ENCODE data around the gene NTNG1.

The NTNG1 gene

GRCh38 chr1:107272321-107272720 lies 131.5 kb downstream of the NTNG1 start:
- Histone ChIP-seq H3K27ac (ENCODE audit: low read depth, low read length) (no peak overlapping the region), H3K9ac (ENCODE audit: low read length in 5 of 5) (no peak overlapping the region), H3K4me1 (ENCODE audit: control insufficient read depth in 5 of 5, insufficient read depth in 5 of 5, low read length in 5 of 5) (no peaks in the 10 kb centered on the region), H3K27me3 (ENCODE audit: control insufficient read depth in 5 of 5, insufficient read depth in 4 of 5, low read length in 5 of 5) (no peaks in the 10 kb centered on the region), H3K4me3 (ENCODE audit: low read depth in 1 of 5, low read length in 5 of 5) (no peak overlapping the region), H3K9me3 (ENCODE audit: control insufficient read depth in 5 of 5, low read length in 5 of 5) (no peaks in the 10 kb centered on the region), H3K36me3 (ENCODE audit: control insufficient read depth in 5 of 5, insufficient read depth in 5 of 5, low read length in 5 of 5) (no peaks in the 10 kb centered on the region)

GRCh38 chr1:107273515-107273914 lies 132.7 kb downstream of the NTNG1 start:
- Histone ChIP-seq H3K36me3 (ENCODE audit: control insufficient read depth in 5 of 5, insufficient read depth in 5 of 5, low read length in 5 of 5) (no peaks in the 10 kb centered on the region), H3K4me3 (ENCODE audit: low read depth in 1 of 5, low read length in 5 of 5) (no peak overlapping the region), H3K9ac (ENCODE audit: low read length in 5 of 5) (no peak overlapping the region), H3K4me1 (ENCODE audit: control insufficient read depth in 5 of 5, insufficient read depth in 5 of 5, low read length in 5 of 5) (no peaks in the 10 kb centered on the region), H3K27ac (ENCODE audit: low read depth, low read length) (no peak overlapping the region), H3K9me3 (ENCODE audit: control insufficient read depth in 5 of 5, low read length in 5 of 5) (no peaks in the 10 kb centered on the region), H3K27me3 (ENCODE audit: control insufficient read depth in 5 of 5, insufficient read depth in 4 of 5, low read length in 5 of 5) (no peaks in the 10 kb centered on the region)

- Histone ChIP-seq H3K36me3 (ENCODE audit: control insufficient read depth in 5 of 5, insufficient read depth in 5 of 5, low read length in 5 of 5) (no peaks in the 10 kb centered on the region), H3K9me3 (ENCODE audit: control insufficient read depth in 5 of 5, low read length in 5 of 5) (no peaks in the 10 kb centered on the region), H3K27me3 (ENCODE audit: control insufficient read depth in 5 of 5, insufficient read depth in 4 of 5, low read length in 5 of 5) (no peaks in the 10 kb centered on the region), H3K27ac (ENCODE audit: low read depth, low read length) (no peak overlapping the region), H3K4me3 (ENCODE audit: low read depth in 1 of 5, low read length in 5 of 5) (no peak overlapping the region), H3K4me1 (ENCODE audit: control insufficient read depth in 5 of 5, insufficient read depth in 5 of 5, low read length in 5 of 5) (no peaks in the 10 kb centered on the region), H3K9ac (ENCODE audit: low read length in 5 of 5) (no peak overlapping the region)
These were observed 133.4 kb downstream of the NTNG1 start for GRCh38 chr1:107274227-107274626.

GRCh38 chr1:107276247-107276646 lies 135.4 kb downstream of the NTNG1 start:
- Histone ChIP-seq H3K27me3 (ENCODE audit: control insufficient read depth in 5 of 5, insufficient read depth in 4 of 5, low read length in 5 of 5) (no peaks in the 10 kb centered on the region), H3K9me3 (ENCODE audit: control insufficient read depth in 5 of 5, low read length in 5 of 5) (no peaks in the 10 kb centered on the region), H3K4me3 (ENCODE audit: low read depth in 1 of 5, low read length in 5 of 5) (no peak overlapping the region), H3K9ac (ENCODE audit: low read length in 5 of 5) (no peak overlapping the region), H3K4me1 (ENCODE audit: control insufficient read depth in 5 of 5, insufficient read depth in 5 of 5, low read length in 5 of 5) (no peaks in the 10 kb centered on the region), H3K27ac (ENCODE audit: low read depth, low read length) (no peak overlapping the region), H3K36me3 (ENCODE audit: control insufficient read depth in 5 of 5, insufficient read depth in 5 of 5, low read length in 5 of 5) (no peaks in the 10 kb centered on the region)

GRCh38 chr1:107277022-107277421 lies 136.2 kb downstream of the NTNG1 start:
- Histone ChIP-seq H3K27ac (ENCODE audit: low read depth, low read length) (no peak overlapping the region), H3K9ac (ENCODE audit: low read length in 5 of 5) (no peak overlapping the region), H3K27me3 (ENCODE audit: control insufficient read depth in 5 of 5, insufficient read depth in 4 of 5, low read length in 5 of 5) (no peaks in the 10 kb centered on the region), H3K36me3 (ENCODE audit: control insufficient read depth in 5 of 5, insufficient read depth in 5 of 5, low read length in 5 of 5) (no peaks in the 10 kb centered on the region), H3K9me3 (ENCODE audit: control insufficient read depth in 5 of 5, low read length in 5 of 5) (no peaks in the 10 kb centered on the region), H3K4me3 (ENCODE audit: low read depth in 1 of 5, low read length in 5 of 5) (no peak overlapping the region), H3K4me1 (ENCODE audit: control insufficient read depth in 5 of 5, insufficient read depth in 5 of 5, low read length in 5 of 5) (no peaks in the 10 kb centered on the region)

- no peaks in the 10 kb centered on the region for H3K9me3 ChIP-seq (ENCODE audit: control insufficient read depth in 5 of 5, low read length in 5 of 5)
- H3K36me3 ChIP-seq (ENCODE audit: control insufficient read depth in 5 of 5, insufficient read depth in 5 of 5, low read length in 5 of 5) = no peaks in the 10 kb centered on the region
- H3K27me3 ChIP-seq (ENCODE audit: control insufficient read depth in 5 of 5, insufficient read depth in 4 of 5, low read length in 5 of 5) = no peaks in the 10 kb centered on the region
- H3K27ac ChIP-seq (ENCODE audit: low read depth, low read length) = no peak overlapping the region
- no peak overlapping the region for H3K4me3 ChIP-seq (ENCODE audit: low read depth in 1 of 5, low read length in 5 of 5)
- H3K9ac ChIP-seq (ENCODE audit: low read length in 5 of 5) = no peak overlapping the region
- H3K4me1 ChIP-seq (ENCODE audit: control insufficient read depth in 5 of 5, insufficient read depth in 5 of 5, low read length in 5 of 5) = no peaks in the 10 kb centered on the region
These were observed 145.3 kb downstream of the NTNG1 start for GRCh38 chr1:107286125-107286524.

GRCh38 chr1:107291987-107292386 lies 151.1 kb downstream of the NTNG1 start:
- no peaks in the 10 kb centered on the region for H3K36me3 ChIP-seq (ENCODE audit: control insufficient read depth in 5 of 5, insufficient read depth in 5 of 5, low read length in 5 of 5)
- no peak overlapping the region for H3K27ac ChIP-seq (ENCODE audit: low read depth, low read length)
- H3K4me3 ChIP-seq (ENCODE audit: low read depth in 1 of 5, low read length in 5 of 5) = no peak overlapping the region
- no peak overlapping the region for H3K9ac ChIP-seq (ENCODE audit: low read length in 5 of 5)
- H3K9me3 ChIP-seq (ENCODE audit: control insufficient read depth in 5 of 5, low read length in 5 of 5) = no peaks in the 10 kb centered on the region
- H3K4me1 ChIP-seq (ENCODE audit: control insufficient read depth in 5 of 5, insufficient read depth in 5 of 5, low read length in 5 of 5) = no peaks in the 10 kb centered on the region
- no peaks in the 10 kb centered on the region for H3K27me3 ChIP-seq (ENCODE audit: control insufficient read depth in 5 of 5, insufficient read depth in 4 of 5, low read length in 5 of 5)

- H3K9ac ChIP-seq (ENCODE audit: low read length in 5 of 5) = no peak overlapping the region
- no peaks in the 10 kb centered on the region for H3K36me3 ChIP-seq (ENCODE audit: control insufficient read depth in 5 of 5, insufficient read depth in 5 of 5, low read length in 5 of 5)
- H3K9me3 ChIP-seq (ENCODE audit: control insufficient read depth in 5 of 5, low read length in 5 of 5) = no peaks in the 10 kb centered on the region
- H3K27me3 ChIP-seq (ENCODE audit: control insufficient read depth in 5 of 5, insufficient read depth in 4 of 5, low read length in 5 of 5) = no peaks in the 10 kb centered on the region
- no peak overlapping the region for H3K4me3 ChIP-seq (ENCODE audit: low read depth in 1 of 5, low read length in 5 of 5)
- no peak overlapping the region for H3K27ac ChIP-seq (ENCODE audit: low read depth, low read length)
- no peaks in the 10 kb centered on the region for H3K4me1 ChIP-seq (ENCODE audit: control insufficient read depth in 5 of 5, insufficient read depth in 5 of 5, low read length in 5 of 5)
These were observed 153.2 kb downstream of the NTNG1 start for GRCh38 chr1:107293901-107294613.

- Histone ChIP-seq H3K4me1 (ENCODE audit: control insufficient read depth in 5 of 5, insufficient read depth in 5 of 5, low read length in 5 of 5) (no peaks in the 10 kb centered on the region), H3K9ac (ENCODE audit: low read length in 5 of 5) (no peak overlapping the region), H3K4me3 (ENCODE audit: low read depth in 1 of 5, low read length in 5 of 5) (no peak overlapping the region), H3K36me3 (ENCODE audit: control insufficient read depth in 5 of 5, insufficient read depth in 5 of 5, low read length in 5 of 5) (no peaks in the 10 kb centered on the region), H3K9me3 (ENCODE audit: control insufficient read depth in 5 of 5, low read length in 5 of 5) (no peaks in the 10 kb centered on the region), H3K27ac (ENCODE audit: low read depth, low read length) (no peak overlapping the region), H3K27me3 (ENCODE audit: control insufficient read depth in 5 of 5, insufficient read depth in 4 of 5, low read length in 5 of 5) (no peaks in the 10 kb centered on the region)
These were observed 153.8 kb downstream of the NTNG1 start for GRCh38 chr1:107294686-107295085.

- no peak overlapping the region for H3K4me3 ChIP-seq (ENCODE audit: low read depth in 1 of 5, low read length in 5 of 5)
- no peak overlapping the region for H3K27ac ChIP-seq (ENCODE audit: low read depth, low read length)
- no peaks in the 10 kb centered on the region for H3K27me3 ChIP-seq (ENCODE audit: control insufficient read depth in 5 of 5, insufficient read depth in 4 of 5, low read length in 5 of 5)
- no peak overlapping the region for H3K9ac ChIP-seq (ENCODE audit: low read length in 5 of 5)
- no peaks in the 10 kb centered on the region for H3K4me1 ChIP-seq (ENCODE audit: control insufficient read depth in 5 of 5, insufficient read depth in 5 of 5, low read length in 5 of 5)
- H3K9me3 ChIP-seq (ENCODE audit: control insufficient read depth in 5 of 5, low read length in 5 of 5) = no peaks in the 10 kb centered on the region
- H3K36me3 ChIP-seq (ENCODE audit: control insufficient read depth in 5 of 5, insufficient read depth in 5 of 5, low read length in 5 of 5) = no peaks in the 10 kb centered on the region
These were observed 156.8 kb downstream of the NTNG1 start for GRCh38 chr1:107297681-107298080.
